Adrenal gland (tissue), 5 donors: Measurements from ENCODE around the gene NFRKB.

Experiments used
- CTCF ChIP-seq, 6 experiments: fragments of 450-650 bp in 4 of 6; fragments of 200-600 bp in 2 of 6; sonication (generic) in 1 of 6; IDR thresholded peaks; 1 replicate in 5 of 6; 2 replicates in 1 of 6; pipeline versions ENCODE4 v1.5.1 to v1.8.0; 2016 to 2021; ENCODE audit warnings: antibody characterized with exemption in 6 of 6, mild to moderate bottlenecking in 2 of 6, moderate library complexity in 1 of 6
- POLR2A ChIP-seq, 2 donors: fragments of 450-650 bp; IDR thresholded peaks; one replicate each; pipeline ENCODE4 v1.6.1; 2017; ENCODE audit warnings: antibody characterized with exemption in 2 of 2, mild to moderate bottlenecking in 2 of 2, moderate library complexity in 1 of 2
- donor health status: DM: no; HTN: no; CAD: no.

DNA sequence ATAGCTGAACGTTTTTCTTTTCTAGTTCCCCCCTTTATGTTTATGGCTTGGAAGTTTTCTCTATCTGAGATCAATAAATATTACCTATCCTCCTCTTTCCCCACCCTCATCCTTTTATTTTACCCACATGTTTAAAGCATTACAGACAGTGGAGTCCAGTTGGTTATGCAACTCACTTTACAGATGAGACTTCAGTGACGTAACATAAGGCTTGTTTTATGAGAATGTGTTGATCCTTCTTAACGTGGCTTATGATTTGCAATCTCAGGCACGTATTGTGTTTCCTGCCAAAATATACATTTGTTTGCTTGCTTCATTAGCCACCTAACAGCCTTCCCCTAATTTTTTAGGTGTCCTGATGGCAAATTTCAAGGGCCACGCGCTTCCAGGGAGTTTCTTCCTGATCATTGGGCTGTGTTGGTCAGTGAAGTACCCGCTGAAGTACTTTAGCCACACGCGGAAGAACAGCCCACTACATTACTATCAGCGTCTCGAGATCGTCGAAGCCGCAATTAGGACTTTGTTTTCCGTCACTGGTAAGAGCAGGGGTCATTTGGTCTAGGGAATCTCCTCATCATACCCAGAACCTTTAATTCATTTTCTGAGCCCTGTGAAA is 43.1 kb downstream of the NFRKB start:
- TF ChIP-seq CTCF (IDR thresholded peaks at IDR 0.05) (no peak), POLR2A (IDR thresholded peaks at IDR 0.05) (no peak)
